Thyroid gland (tissue), 4 donors: ENCODE measurements around the gene KASH5.
"Not testable (repeated sequence)": the region's sequence is repeated elsewhere in the genome, so short reads cannot be mapped to it uniquely, and the experiment has no call there.

Source experiments
- CTCF ChIP-seq, 6 experiments: fragments of 200-600 bp in 3 of 6; fragments of 450-650 bp in 3 of 6; sonication (generic) in 3 of 6; IDR thresholded peaks; one replicate each; pipeline ENCODE4 v1.5.1; 2016 to 2019; ENCODE audit warnings: antibody characterized with exemption in 6 of 6, mild to moderate bottlenecking in 2 of 6, inconsistent platforms in 1 of 6, moderate library complexity in 1 of 6
- POLR2A ChIP-seq, 2 donors: fragments of 450-650 bp; IDR thresholded peaks; one replicate each; pipeline ENCODE4 v1.6.1; 2017; ENCODE audit warnings: antibody characterized with exemption in 2 of 2, mild to moderate bottlenecking in 2 of 2, moderate library complexity in 1 of 2

- not testable (repeated sequence) for TF ChIP-seq CTCF, POLR2A (IDR thresholded peaks at IDR 0.05)
Measured at GRCh38 chr19:49373174-49373573, 14.9 kb upstream of the KASH5 start.
